ENCODE data around the gene CLCF1.
A peak's percentile ranks its signal among the peaks of the same experiment; 100 is the strongest.

The CLCF1 gene

DNA sequence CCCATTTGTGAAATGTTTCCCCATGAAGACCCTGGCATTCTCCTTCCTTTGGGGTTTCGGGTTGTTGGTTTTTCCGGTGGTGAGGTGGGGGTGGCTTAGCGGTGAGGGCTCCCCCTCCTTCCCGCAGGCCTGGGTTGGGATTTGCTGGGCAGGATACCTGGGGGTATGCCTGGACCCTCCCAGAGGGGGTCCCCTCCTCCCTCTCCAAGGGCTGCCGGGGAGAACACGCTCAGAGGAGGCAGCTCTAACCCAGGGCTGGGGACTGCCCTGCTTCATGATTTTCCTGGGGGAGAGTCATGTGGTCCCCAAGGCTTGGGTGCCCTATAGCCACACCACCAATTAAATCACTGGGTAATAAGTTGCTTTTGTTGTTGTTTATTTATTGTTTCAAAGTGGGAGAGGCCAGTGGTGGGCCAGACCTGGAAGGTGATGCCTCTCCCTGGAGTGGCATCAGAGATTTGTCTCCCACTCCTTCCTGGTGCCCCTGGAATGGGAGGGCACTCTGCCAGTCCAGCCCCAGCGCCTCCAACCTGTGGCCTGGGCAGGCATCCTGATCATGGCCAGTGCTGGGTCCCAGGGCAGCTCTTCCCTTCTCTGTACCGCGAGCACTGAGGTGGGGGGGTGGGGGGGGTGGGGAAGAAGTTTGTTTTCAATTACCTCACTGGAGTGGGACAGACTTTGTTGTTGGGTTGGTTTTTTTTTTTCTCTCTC lies 1.3 kb upstream of the CLCF1 start:
- DNase-seq: peak; percentile 66

DNA sequence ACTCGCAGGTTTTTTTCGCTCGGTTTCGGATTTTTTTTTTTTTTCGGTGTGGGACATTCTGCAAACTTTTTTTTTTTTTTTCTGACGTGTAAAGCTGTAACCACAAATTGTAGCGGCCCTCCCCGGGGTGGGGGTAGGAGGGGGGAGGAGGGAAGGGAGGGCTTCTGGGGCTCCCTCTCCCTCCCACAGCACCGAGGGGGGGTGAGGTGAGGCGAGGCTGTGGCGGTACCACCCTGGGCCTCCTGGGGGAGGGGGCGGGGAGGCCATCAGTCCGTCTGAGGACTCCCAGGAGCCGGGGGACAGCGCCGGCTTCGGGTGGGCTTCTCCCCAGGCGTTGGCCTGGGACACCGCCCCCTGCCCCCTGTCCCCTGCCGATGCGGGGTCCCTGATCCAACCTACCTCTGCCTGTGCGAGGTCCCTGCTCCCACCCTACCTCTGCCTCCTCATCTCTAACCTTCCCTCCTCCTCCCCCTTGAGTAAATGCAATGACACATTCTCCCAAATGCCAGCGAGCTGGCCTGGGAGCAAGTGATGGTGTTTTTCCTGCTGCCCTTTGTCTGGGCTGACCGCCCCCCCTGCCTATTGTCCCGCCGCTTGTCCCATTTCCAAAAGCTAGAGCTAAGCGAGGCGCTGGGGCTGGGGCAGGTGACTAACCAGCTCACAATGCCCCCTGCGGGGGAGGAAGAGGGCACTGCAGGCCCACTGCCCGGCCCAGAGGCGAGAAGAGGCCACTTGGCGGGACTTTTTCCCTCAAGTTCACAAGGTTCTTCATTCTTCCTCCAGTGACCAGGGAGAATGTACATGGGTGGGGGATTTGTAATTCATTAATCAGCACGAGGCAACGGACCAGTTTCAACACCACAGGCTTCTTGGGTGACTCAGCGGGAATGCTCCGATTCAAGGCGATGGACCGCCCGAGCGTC lies 511 bp upstream of the CLCF1 start:
- DNase-seq: peak; percentile 96

DNA sequence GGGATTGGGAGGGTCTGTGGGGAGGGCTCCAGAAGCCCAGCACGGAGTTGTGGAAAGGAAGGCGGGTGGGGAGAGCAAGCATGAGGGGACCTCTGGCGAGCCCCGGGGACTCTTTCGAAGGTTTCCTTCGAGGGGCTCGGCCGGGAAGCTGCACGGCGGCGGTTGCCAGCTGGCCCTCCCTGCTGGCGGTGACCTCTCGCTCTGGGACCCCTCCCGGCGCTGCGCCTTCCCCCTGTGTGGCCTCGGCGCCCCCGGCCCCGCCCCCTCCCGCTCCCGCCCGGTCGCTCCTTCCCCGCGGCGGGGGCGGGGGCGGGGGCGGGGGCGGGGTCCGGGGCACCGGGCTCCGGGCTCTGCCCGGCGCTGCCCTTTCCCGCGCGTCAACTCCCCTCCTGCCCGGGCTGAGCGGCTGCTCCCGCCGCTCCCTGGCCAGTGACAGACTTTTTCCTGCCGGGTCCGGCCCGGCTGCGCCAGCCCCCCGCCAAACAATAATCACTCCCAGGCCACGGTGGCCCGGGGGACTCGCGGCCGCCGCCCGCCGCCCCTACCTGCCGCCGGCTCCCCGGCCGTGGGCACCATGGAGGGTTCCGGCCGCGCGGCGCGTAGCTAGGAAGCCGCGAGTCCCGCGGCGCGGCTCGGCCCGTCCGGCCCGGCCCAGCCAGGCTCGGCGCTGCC lies 941 bp downstream of the CLCF1 start:
- DNase-seq: no peak

DNA sequence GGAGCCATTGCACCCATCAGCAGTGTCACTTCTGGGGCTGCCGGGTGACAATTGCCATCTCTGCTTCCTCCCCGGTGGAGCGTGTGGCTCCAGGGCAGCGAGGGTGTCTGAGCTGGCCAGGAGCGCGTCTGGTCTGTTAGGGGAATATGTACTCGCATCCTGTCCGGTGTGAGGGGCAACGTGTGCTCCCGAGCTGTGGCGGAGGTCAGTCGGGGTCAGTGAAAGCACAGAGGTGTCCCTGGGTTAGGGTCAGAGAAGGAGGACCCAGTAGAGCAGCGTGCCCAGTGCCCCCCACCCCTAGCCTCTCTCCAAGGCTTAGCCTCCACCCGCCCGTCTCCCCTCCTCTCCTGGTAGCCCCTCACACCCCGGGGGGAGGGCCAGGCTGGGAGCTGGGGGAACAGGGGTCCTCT lies 1.5 kb downstream of the CLCF1 start:
- DNase-seq: no peak

DNA sequence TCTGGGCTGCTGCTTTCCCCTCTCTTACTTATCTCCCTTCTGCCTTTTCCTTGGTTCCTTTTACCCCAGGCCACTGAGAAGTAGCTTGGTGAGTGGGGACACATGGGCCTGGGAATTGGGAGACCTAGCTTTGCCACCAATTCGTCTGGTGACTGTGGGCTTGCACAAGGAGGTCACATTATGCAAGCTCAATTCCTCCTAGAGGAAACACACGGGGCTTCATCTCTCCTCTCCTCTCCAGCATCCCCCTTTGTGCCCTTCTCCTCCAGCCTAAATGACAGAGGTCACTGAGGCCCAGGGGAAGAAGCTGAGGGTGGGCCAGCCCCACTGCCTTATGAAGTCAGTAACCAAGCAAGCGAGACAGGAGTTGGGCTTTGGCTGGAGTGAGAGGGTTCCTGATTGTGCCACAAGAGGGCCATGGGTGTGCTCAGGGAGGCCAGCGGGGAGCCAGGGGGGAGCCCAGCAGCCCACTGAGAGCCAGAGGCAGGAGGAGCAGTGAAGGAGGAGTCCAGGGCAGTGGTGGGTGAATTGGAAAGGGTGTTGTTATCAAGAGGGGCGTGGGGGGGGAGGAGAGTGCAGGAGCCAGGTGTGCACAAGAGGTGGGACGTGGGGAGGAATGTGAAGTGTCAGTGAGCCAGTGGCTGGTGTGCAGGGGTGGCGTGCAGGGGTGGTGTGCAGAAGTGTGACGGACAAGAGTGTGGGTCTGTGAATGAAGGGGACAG lies 2.0 kb downstream of the CLCF1 start:
- DNase-seq: peak; percentile 56

DNA sequence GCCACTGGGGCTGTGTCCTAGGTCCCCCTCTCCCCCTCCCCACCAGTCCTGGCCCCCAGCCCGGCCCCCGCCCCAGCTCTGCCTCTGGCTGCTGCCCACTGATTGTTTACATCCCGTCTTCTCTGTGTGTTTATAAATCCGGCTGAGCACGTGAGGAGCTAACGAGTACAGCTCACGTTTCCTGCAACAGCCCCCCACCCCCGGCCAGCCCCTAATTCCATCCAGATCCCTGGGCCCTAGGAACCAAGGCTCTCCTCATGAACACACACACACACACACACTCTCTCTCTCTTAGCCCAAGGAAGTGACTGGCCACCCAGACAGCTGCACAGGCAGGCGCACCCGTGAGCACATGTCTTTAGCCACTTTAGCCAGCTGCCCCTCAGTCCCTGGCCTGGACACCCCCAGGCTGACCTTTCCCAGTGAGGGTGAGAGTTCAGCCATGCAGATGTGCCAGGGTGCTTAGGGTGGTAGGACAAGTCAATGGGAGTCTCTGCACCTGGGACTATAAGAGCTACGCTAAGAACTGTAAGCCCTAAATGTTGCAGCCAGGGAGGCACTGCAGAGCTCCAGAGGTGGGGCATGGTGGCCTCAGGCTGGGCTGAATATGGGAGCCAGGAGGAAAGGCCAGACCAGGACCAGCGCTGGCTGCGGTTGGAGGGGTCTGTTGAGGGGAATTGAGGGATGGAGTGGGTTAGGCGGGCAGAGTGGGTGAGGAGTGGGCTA lies 2.9 kb downstream of the CLCF1 start:
- peak; percentile 71 for DNase-seq

DNA sequence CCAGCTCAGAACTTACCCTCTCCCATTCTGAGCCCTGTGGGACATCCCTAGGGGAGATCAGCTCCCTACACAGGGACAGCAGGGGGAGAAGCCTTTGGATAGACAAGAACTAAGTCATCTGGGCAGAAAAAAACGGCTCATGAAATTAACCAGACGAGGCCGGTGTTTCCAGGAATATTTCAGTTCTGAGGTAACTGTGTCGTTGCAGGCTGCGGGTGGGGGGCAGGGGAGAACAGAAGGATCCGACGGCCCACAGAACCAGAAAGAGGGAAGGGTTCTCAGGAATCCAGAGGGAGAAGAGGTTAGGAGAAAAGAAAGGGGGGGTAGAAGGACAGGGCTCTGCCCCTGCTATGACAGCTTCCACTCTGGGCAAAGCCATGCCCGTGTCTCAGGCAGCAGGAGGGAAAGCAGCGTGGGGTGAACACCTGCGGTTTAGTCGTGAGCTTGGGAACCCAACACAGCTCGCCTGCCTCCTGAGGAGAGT lies 3.6 kb downstream of the CLCF1 start:
- DNase-seq: peak; percentile 72

DNA sequence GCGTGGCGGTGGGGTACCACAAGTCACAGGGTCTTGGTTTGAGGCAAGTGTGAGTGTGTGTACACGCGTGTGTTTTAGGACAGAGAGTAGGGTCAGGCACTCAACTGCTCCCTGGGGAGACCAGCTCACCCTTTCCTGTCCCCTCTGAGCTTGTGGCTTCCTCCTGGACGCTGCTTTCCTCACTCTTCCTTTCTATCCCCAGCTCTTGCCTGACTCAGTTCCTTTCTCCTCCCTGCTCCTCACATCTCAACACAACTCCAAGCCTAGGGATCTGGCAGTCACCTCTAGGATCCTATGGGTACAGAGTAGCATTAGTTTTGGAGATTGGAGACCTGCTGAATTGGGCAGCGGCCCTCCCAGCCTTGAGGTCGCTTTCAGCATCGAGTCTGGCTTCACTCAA lies 4.1 kb downstream of the CLCF1 start:
- DNase-seq: no peak

DNA sequence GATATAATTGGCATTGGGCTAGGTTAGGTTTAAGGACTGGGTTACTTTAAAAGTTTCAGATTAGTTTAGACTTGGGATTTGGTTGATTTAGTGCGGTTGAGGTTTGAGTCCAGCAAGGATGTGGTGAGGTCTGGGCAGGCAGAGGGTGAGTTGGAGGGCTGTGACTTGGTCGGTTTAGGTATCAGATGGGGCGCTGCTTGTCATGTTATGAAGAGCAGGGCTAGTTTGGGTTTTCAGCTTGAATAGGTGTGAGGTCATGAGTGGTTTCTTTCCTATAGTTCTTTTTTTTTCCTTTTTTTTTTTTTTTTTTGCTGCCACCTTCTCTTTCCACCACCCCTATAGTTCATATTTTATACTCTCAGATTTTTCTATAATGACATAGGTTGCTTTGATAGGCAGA lies 4.8 kb downstream of the CLCF1 start:
- no peak for DNase-seq

DNA sequence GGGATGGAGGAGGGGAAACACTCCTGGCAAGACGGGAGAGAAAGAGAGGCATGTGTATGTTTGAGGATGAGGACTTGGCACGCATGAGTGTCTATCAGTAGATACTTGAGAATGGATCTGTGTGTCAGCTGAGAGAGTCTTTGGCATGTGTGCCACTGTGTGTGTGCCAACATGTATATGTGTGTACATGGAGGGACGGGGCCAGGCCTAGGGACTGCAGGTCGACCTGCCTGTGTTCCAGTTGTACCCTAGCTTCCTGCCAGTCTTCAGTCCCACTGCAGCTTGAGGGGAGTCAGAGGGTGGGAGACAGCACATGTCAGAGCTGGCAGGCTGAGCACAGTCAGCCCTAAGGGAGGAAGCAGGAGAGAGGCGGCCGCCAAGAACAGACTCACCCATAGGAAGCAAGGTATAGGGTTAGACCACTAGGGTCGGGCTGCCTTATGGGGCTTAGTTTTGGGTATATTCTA lies 5.6 kb downstream of the CLCF1 start:
- DNase-seq: no peak

DNA sequence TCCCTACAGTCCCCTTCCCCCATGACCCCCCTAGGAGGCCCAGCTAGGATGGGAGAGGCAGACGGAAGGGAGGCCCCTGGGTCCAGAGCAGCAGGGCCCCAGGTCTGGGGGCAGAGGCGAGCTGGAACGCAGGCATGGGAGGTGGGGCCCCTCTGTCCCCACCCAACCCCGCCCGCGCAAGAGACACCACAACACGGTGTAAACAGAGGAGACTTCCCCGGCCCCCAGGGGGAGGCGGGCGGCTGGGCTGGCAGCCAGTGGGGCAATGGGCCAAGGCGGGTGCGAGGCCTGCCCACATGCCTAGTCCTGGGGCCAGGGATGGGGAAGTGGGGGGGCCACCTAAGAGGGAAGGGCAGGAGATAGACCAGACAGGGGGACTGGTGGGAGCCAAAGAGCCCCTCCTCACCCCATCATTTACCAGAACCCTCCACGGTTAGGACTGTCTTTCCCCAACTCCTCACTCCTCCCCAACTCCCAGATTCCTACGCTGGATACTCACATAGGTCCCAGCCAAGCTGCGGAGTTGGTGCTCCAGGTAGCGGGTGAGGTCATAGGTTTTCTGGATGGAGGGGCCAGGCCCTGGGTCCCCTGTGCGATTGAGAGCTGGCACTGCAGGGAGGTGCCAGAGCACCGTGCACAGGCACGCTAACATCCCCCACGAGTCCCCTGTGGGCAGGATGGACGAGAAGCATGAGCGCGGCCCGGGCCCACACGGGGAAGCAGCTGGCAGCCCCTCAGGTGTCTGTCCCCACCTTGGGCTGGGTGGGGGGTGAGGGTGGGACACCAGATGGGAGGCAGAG lies 6.2 kb downstream of the CLCF1 start:
- DNase-seq: no peak

DNA sequence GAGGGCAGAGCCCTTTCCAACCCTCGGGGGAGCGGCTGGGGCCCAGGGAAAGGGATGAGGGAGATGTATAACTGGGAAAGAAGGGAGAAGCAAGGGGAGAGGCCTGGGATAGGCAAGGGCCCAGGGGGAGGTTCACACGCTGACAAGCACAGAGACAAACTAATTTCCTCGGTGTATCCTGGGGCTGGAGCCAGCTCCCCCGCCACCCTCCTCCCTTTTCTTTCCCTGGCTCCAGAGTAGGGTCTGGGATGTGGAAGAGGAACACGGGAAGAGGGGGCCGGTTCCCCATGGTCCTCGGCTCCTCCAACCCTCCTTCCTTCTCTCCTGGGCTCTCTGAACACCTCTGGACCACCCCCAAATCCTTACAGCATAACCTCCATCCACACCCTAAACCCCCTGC lies 6.9 kb downstream of the CLCF1 start:
- no peak for DNase-seq

DNA sequence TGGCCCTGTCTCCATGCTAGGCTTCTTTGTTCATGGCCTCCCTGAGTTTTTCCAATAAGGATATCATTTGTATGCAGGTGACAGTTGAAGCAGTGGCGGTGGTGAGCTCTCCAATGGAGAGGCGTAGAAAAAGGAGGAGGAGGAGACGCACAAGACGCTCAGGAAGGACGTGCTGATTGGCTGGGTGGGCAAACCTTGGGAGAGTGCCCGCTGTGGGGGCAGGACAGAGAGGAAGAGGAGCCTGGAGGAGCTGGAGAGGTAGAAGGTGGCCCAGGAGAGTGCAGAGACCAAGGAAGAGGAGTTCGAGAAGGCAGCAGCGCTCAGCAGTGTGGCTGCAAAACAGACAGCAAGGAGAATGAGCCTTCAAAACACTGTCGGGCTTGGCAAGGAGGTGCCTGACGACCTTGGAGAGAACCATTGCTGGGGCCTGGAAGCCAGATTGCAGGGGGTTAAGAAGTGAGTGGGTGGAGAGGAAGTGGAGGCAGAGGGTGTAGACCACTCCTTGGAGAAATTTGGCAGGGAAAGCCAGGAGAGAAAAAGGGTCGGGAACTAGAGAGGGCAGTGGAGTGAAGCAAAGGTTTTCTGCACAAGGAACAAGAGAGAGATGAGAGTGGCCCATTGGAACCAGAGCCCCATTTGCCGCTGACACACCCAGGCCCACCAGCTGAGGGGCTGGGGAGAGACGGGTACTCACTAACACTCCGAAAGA lies 7.5 kb downstream of the CLCF1 start:
- DNase-seq: no peak

DNA sequence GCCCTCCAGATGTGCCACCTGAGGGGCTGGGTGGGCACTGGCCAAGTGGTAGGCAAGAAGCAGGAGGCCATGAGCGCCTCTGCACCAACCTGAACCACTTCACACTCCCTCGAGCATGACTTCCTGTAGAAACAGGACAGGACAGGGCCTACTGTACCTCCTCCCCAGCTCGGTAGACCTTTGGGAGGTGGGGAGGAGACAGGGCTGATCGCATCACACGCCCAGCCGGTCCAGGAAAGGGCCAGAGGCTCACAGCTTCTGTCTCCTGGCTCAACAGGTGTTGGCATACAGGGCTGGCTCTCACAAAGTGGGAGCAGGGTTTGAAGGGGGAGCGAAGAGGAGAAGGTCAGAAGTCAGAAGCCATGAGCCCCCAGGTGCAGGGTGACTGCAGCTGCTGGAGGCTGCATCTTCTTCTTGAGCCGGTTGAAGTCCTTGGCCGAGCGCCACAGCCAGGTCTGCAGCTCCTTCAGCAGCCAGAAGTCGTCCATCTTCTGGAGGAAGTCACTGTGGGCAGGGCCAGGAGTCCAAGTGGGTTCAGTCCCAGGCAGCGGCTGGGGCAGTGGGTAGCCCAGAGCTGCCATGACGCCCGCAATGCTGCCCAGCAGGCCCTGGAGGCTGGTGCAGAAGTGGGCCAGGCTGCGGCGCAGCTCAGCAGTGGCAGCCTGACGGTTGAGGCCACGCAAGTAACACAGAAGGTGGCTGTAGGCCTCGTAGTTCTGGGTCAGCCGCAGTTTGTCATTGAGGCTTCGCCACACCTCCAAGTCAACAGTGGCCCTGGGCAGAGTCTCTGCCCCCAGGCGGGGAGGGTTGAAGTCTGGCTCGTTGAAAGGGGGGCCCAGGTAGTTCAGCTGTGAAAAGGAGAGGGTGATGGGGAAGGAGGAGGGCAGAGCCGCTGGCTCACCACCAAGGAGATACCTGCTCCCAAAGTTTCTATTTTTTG lies 8.3 kb downstream of the CLCF1 start:
- no peak for DNase-seq

DNA sequence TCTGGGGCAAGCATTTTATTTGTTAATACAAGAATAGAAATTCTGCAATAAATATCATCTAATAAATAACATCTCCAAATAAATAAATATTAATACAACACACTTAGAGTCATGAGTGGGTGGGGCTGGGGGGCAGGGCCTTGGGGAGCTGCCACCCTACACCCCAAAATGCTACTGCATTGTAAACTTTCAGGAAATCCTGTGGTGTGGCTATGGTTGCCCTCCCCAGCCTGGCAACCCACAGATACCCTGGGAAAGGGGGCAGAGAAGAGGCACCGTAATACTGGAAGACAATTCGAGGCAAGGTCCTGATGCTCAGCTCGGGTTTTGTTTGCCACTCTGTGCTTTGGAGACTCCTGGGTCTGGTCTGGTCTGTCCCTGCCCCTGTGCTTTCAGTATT lies 9.2 kb downstream of the CLCF1 start:
- DNase-seq: no peak

DNA sequence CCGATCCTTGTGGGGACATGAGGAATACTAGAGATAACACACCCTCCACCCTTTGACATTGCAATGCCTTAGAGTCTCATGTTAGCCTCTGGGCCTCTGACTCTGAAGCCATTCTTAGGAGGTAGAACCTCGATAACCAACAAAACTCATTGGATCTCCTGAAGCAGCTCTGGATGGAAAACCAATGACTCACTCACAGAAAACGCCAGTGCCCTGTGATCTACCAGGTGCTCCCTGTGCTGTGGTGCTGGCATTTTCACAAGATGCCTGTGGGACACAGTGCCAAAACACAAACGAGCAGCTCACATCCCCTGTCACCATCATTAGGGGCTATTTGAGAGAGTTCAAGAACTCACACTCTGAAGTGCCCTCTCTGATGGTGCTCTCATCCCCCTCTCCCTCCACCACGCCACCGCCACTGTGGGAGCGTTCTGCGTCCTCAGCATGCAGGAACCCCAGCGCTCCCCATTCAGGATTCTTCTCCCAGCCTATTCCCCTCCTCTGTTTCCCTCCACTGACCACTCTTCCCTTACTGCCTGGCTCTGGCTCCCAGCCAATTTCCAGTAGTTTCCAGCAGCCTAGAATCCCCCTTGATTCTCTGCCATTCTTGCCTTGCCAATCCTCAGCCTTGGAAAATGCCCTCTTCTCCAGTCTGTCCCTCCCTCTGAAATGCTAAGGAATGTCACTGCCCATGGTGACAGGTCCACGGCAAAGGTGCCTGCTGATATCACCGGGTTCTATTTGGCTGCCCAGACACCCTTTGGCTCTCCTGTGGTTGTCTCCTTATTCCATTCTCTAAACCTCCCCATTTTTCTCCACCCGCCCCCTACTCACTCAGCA lies 15.3 kb downstream of the CLCF1 start:
- DNase-seq: no peak

DNA sequence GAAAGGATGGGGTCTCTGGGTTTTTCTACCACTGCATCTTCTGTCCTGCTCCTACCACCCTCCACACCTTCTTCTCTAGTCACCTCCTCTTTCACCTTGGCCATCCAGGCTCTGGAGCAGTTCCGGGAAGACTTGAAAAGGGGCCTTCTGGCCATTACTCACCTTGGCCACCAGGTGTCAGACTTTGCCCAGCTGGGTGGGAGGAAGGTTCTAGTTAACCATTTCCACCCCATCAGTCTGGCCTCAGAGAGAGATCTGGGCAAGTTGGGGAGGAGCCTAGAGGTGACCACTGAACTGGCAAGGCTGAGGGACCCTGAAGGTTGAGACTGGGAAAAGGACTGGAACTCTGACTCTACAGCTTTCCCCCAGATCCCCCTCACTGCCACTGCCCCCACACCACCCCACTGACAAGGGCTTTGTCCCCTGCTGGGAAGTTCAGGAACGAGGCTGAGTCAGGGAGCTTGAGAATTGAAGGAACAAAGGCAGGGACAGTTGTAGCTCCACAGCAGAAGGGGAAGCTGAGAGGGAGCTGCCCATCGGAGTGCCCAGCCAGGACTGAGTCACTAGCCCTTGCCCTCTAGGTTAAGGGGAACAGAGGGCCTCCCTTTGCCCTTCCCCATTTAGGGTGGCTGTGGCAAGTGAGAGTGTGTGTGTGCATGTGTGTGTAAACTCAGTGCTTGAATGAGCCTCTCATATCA lies 16.4 kb downstream of the CLCF1 start:
- peak; percentile 76 for DNase-seq

DNA sequence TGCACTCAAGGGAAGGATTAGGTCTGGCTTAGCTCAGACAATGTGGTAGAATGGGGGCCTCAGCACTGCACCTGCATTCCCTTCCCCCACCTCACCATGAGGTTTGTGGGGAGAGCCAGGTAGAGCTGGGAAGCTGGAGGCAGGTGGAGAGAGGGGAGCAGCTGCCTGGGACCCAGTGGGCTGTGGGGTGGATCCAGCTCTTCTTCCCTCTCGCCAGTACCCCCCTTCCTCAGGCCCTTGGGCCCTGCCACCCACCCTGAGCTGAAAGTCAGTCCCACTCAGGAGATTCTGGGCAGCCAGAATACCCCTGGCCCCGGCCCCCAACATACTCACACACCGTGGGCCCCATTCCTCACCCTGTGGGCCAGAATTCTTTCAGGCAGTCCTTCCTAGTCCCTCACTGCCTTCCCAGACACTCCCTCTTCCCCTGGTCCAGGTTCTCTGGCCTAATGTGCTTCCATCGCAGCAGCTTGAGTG lies 17.0 kb downstream of the CLCF1 start:
- DNase-seq: no peak
